ENCODE measurements around the gene CRKL. TPM values are rescaled to one million over a fixed set of nuclear protein-coding genes. Genes with fewer than 3 reads are reported as not detected.

The CRKL gene
- total and polyA plus RNA-seq, 2 experiments from 2014 or later, result 26.7 to 42.5 TPM

GRCh38 chr22:20996031-20996410 lies 78.8 kb downstream of the CRKL start:
- Histone ChIP-seq H2AFZ (no peak overlapping the region), H3K9me3 (ENCODE audit: low read depth) (no peaks in the 10 kb centered on the region), H3K27me3 (replicated peaks; ENCODE audit: insufficient read depth) (no peaks in the 10 kb centered on the region), H3K9me2 (ENCODE audit: insufficient read depth) (no peaks in the 10 kb centered on the region), H3K79me2 (ENCODE audit: insufficient read depth) (peaks cover 20% of the 10 kb centered on the region), H3K4me2 (ENCODE audit: unreplicated experiment) (no peak overlapping the region), H3K27ac (no peak overlapping the region), H3F3A (ENCODE audit: insufficient read depth) (peaks cover 5% of the 10 kb centered on the region; the same call in 1 of the 2 replicates), H4K20me1 (ENCODE audit: insufficient read depth) (no peaks in the 10 kb centered on the region), H3K4me1 (ENCODE audit: insufficient read depth) (peaks cover 10% of the 10 kb centered on the region; the same call in 1 of the 2 replicates), H3K4me3 (no peak overlapping the region), H3K9ac (no peak overlapping the region), H3K36me3 (ENCODE audit: low read depth) (no peaks in the 10 kb centered on the region)
- no peak for TF ChIP-seq EZH2 (IDR thresholded peaks at IDR 0.05; ENCODE audit: insufficient read depth, poor library complexity, severe bottlenecking)
- in situ Hi-C loops (cut with MboI), result no loop called here
- no peak for DNase-seq
- WGBS, 2 experiments (ENCODE audit: low coverage in 1 of 2, low lambda C conversion rate in 2 of 2, missing lambda C conversion rate in 2 of 2), result 93 to 96% methylated on average over 10 of the region's 10 CpGs

DNA sequence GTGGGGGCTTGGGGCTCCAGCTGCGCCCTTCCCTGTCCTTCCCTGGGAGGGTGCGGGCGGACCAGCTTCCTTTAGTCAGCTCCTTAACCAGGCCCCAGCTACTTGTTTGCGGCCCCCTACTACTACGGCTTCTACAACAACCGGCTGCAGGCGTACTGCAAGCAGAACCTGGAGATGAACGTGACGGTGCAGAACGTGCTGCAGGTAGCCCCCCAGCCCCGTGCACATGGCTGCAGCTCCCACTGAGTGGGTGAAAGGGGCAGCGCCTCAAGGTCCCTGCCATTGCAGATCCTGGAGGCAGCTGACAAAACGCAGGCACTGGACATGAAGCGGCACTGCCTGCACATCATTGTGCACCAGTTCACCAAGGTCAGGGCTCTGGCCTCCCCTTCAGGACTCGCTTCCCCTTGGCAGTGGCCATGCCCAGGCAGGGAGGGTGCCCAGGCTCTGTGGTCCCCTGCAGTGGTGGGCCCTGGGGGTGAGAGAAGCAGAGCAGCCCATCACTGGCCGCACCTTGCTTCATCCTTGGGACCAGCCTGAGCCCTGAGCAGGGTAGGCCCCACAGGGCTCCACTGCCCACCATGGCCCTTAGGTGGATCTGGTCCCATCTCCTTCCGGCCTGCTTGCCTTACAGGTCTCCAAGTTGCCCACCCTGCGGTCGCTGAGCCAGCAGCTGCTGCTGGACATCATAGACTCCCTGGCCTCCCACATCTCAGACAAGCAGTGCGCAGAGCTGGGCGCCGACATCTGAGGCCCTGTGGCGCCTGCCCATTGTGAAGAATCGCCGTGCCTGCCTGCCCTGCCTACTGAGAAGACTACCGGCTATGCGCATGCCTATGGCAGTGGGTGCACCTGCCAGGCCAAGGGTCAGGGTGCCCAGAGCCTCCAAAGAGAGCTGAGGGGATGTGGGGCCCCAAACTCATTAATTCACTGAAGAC lies 79.7 kb downstream of the CRKL start:
- no peak for DNase-seq
- Histone ChIP-seq H3K4me2 (ENCODE audit: unreplicated experiment) (no peak overlapping the region), H3K79me2 (ENCODE audit: insufficient read depth) (peaks cover 24% of the 10 kb centered on the region), H3F3A (ENCODE audit: insufficient read depth) (peaks cover 5% of the 10 kb centered on the region; the same call in 1 of the 2 replicates), H3K9me3 (ENCODE audit: low read depth) (no peaks in the 10 kb centered on the region), H4K20me1 (ENCODE audit: insufficient read depth) (no peaks in the 10 kb centered on the region), H3K27me3 (replicated peaks; ENCODE audit: insufficient read depth) (no peaks in the 10 kb centered on the region), H3K9me2 (ENCODE audit: insufficient read depth) (no peaks in the 10 kb centered on the region), H2AFZ (no peak overlapping the region), H3K4me3 (no peak overlapping the region), H3K4me1 (ENCODE audit: insufficient read depth) (peaks cover 10% of the 10 kb centered on the region; the same call in 1 of the 2 replicates), H3K27ac (no peak overlapping the region), H3K36me3 (ENCODE audit: low read depth) (no peaks in the 10 kb centered on the region), H3K9ac (no peak overlapping the region)
- TF ChIP-seq EZH2 (IDR thresholded peaks at IDR 0.05; ENCODE audit: insufficient read depth, poor library complexity, severe bottlenecking) (no peak), EZH2phosphoT487 (IDR thresholded peaks at IDR 0.05; ENCODE audit: insufficient read depth, low read depth) (no peak)
- WGBS, 2 experiments (ENCODE audit: low coverage in 1 of 2, low lambda C conversion rate in 2 of 2, missing lambda C conversion rate in 2 of 2), result 84 to 85% methylated on average over 27 of the region's 27 CpGs
- in situ Hi-C loops (cut with MboI), result no loop called here

DNA sequence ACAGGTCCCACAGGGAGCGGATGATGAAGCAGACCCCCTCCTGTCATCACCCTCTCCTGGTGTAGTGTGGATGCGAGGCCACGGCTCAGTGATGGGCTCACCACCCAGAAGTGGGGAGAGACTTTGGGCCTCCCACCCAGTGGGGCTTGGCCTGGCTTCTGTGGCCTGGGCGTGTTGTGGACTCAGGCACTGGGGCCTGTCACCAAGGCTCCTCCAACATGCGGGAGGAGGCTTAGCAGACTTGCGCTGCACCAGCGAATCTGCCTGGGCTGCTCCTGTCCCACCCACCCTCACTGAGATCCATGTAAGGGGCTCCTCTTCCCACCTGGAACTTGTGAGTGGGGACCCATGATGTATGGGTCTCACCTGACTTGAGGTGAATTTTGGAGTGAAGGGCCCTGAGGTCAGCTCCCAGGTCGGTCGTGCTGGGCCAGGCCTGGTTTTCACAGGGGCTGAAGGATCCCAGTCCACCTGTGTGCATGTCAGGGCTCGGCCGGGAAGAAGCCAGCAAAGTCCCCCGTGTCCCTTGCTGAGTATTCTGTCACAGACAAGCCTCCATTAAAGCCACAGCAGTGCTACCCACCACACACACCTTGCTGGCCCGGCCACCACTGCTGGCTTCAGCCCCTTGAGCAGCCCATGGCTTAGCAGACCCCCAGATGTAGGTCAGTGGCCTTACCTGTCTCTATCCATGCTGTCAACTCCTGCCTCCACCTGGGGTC lies 80.5 kb downstream of the CRKL start:
- Histone ChIP-seq H4K20me1 (ENCODE audit: insufficient read depth) (no peaks in the 10 kb centered on the region), H3K9ac (no peak overlapping the region), H2AFZ (no peak overlapping the region), H3K27ac (no peak overlapping the region), H3K27me3 (replicated peaks; ENCODE audit: insufficient read depth) (no peaks in the 10 kb centered on the region), H3K4me2 (ENCODE audit: unreplicated experiment) (no peak overlapping the region), H3K4me3 (no peak overlapping the region), H3K9me3 (ENCODE audit: low read depth) (no peaks in the 10 kb centered on the region), H3F3A (ENCODE audit: insufficient read depth) (peaks cover 6% of the 10 kb centered on the region), H3K4me1 (ENCODE audit: insufficient read depth) (peaks cover 10% of the 10 kb centered on the region; the same call in 1 of the 2 replicates), H3K9me2 (ENCODE audit: insufficient read depth) (no peaks in the 10 kb centered on the region), H3K36me3 (ENCODE audit: low read depth) (no peaks in the 10 kb centered on the region), H3K79me2 (ENCODE audit: insufficient read depth) (peaks cover 24% of the 10 kb centered on the region)
- in situ Hi-C loops (cut with MboI), result no loop called here
- 80 to 88% methylated on average over 13 of the region's 13 CpGs for WGBS, 2 experiments (ENCODE audit: low coverage in 1 of 2, low lambda C conversion rate in 2 of 2, missing lambda C conversion rate in 2 of 2)
- TF ChIP-seq EZH2 (IDR thresholded peaks at IDR 0.05; ENCODE audit: insufficient read depth, poor library complexity, severe bottlenecking) (no peak), EZH2phosphoT487 (IDR thresholded peaks at IDR 0.05; ENCODE audit: insufficient read depth, low read depth) (no peak)
- DNase-seq, result no peak

DNA sequence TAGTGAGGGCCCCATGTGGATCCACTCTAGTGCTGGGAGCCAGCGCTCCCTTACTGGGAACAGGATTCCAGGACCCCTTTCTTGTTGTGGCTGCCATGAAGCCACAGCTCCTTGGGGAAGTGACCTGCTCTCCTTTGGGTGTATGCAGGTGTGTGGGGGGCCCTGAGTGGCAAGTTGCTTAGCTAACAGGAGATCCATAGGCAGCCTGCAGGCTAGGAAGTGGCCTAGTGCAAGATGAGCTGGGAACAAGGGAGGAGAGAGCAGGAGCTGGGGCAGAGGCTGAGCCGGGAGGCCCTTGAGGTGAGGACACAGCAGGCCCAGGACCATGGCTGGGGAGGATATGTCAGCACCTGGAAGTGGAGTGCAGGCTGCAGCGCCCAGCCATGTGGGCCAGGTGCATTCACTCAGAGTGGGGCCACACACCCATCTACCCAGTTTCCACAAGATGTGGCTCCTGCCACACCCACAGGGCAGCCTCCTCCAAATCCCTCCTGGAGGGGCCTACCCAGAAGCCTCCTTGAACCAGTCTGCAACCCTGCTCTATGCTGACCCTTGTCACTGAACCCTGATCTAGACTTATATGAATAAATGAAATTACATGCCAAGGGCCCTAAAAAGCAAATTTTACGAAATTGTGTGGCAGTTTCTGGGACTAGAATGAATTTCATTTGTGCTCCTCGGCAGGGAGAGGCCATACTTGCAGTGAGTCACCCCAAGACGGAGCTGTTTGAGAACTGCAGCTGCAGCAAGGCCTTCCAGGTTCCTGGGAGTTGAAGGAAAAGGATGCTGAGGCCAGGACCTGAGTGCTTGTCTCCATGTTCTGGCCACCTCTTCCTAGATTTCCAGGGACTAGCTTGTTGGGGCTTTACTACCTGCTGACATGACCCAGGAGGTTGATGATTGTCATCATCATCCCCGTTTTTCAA lies 81.5 kb downstream of the CRKL start:
- Histone ChIP-seq H3K9ac (peak overlapping the region; percentile 17; the same call in 1 of the 2 replicates), H3K27me3 (replicated peaks; ENCODE audit: insufficient read depth) (no peaks in the 10 kb centered on the region), H3F3A (ENCODE audit: insufficient read depth) (peaks cover 12% of the 10 kb centered on the region), H2AFZ (no peak overlapping the region), H3K79me2 (ENCODE audit: insufficient read depth) (peaks cover 34% of the 10 kb centered on the region), H3K27ac (0 out of 2 replicates have a peak overlapping the region, but pooled peaks have one; percentile 12), H3K4me3 (no peak overlapping the region), H3K4me2 (ENCODE audit: unreplicated experiment) (no peak overlapping the region), H4K20me1 (ENCODE audit: insufficient read depth) (no peaks in the 10 kb centered on the region), H3K36me3 (ENCODE audit: low read depth) (no peaks in the 10 kb centered on the region), H3K4me1 (ENCODE audit: insufficient read depth) (peaks cover 17% of the 10 kb centered on the region), H3K9me3 (ENCODE audit: low read depth) (no peaks in the 10 kb centered on the region), H3K9me2 (ENCODE audit: insufficient read depth) (no peaks in the 10 kb centered on the region)
- TF ChIP-seq EZH2phosphoT487 (IDR thresholded peaks at IDR 0.05; ENCODE audit: insufficient read depth, low read depth), result no peak
- no peak for TF ChIP-seq EZH2 (IDR thresholded peaks at IDR 0.05; ENCODE audit: insufficient read depth, poor library complexity, severe bottlenecking)
- in situ Hi-C loops (cut with MboI), result no loop called here
- WGBS, 2 experiments (ENCODE audit: low coverage in 1 of 2, low lambda C conversion rate in 2 of 2, missing lambda C conversion rate in 2 of 2), result 47 to 53% methylated on average over 7 of the region's 7 CpGs
- peak; percentile 63 for DNase-seq
